Measurements from ENCODE around the gene DDX20. TPM values are rescaled to one million over a fixed set of nuclear protein-coding genes. Genes with fewer than 3 reads are reported as not detected.

DDX20 gene
- total and polyA plus RNA-seq, 4 donors, result 6.0 to 14.4 (median 8.0) TPM

DNA sequence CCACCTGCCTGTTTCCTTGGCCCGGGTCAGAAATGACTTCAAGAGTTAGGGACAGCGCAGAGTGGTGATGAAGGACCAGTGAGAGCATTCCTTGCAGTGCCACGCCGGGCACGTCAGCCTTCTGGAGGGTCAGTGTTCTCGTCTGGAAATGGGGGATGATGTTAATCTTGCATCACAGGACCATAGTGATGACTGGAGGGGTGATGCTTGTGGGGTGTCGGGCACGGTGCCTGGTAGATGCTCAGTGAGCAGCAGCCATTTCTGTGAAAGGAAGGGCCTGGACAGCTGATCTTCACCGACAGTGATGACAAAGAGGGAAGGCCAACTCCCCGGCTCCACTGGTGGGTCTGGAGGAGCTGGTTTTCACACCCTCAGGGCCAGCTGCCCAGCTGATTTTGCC lies 56.2 kb downstream of the DDX20 start:
- Histone ChIP-seq H3K27ac (ENCODE audit: low read depth in 1 of 2, low read length in 1 of 2) (no peak overlapping the region), H3K4me3 (no peak overlapping the region), H3K27me3 (ENCODE audit: control insufficient read depth in 3 of 3, insufficient read depth in 3 of 3, low read length in 2 of 3) (peaks cover 0 to 5% (median 0%) of the 10 kb centered on the region in 3 donors), H3K9me3 (ENCODE audit: control insufficient read depth in 4 of 4, insufficient read depth in 3 of 4, low read length in 3 of 4) (no peaks in the 10 kb centered on the region), H3K4me1 (ENCODE audit: control insufficient read depth in 5 of 5, insufficient read depth in 5 of 5, low read length in 5 of 5) (no peaks in the 10 kb centered on the region), H3K36me3 (ENCODE audit: control insufficient read depth in 4 of 4, insufficient read depth in 4 of 4, low read length in 4 of 4) (no peaks in the 10 kb centered on the region), H3K9ac (ENCODE audit: insufficient read depth in 1 of 2, low read length in 2 of 2) (no peak overlapping the region)
- DNase-seq (no peak), ATAC-seq (ENCODE audit: insufficient read depth, low FRiP score) (no peak)
- 84 to 88% methylated on average over 10 of the region's 10 CpGs for WGBS, 2 donors
- TF ChIP-seq, protein P1, sequence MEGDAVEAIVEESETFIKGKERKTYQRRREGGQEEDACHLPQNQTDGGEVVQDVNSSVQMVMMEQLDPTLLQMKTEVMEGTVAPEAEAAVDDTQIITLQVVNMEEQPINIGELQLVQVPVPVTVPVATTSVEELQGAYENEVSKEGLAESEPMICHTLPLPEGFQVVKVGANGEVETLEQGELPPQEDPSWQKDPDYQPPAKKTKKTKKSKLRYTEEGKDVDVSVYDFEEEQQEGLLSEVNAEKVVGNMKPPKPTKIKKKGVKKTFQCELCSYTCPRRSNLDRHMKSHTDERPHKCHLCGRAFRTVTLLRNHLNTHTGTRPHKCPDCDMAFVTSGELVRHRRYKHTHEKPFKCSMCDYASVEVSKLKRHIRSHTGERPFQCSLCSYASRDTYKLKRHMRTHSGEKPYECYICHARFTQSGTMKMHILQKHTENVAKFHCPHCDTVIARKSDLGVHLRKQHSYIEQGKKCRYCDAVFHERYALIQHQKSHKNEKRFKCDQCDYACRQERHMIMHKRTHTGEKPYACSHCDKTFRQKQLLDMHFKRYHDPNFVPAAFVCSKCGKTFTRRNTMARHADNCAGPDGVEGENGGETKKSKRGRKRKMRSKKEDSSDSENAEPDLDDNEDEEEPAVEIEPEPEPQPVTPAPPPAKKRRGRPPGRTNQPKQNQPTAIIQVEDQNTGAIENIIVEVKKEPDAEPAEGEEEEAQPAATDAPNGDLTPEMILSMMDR (IDR thresholded peaks at IDR 0.05; ENCODE audit: control extremely low read depth, extremely low read depth), result no peak

DNA sequence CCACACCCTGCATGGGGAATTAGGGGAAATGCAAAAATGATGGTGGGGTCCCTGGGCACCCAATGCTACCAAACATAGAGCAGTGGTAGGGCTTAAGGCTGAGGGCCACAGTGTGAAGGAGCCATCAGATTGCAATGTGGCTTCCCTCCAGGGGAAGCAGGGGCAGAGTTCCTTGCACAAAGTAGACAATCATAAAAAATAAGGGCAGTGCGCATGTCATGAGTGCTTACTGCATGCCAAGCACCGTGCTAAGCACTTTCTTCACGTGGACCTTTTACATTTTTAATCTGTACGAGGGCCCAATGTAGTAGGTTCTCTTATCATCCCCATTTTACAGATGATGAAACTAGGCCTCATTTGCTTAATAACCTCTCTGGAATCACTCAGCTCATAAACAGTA lies 56.6 kb downstream of the DDX20 start:
- Histone ChIP-seq H3K36me3 (ENCODE audit: control insufficient read depth in 4 of 4, insufficient read depth in 4 of 4, low read length in 4 of 4) (no peaks in the 10 kb centered on the region), H3K4me1 (ENCODE audit: control insufficient read depth in 5 of 5, insufficient read depth in 5 of 5, low read length in 5 of 5) (no peaks in the 10 kb centered on the region), H3K4me3 (no peak overlapping the region), H3K27ac (ENCODE audit: low read depth in 1 of 2, low read length in 1 of 2) (no peak overlapping the region), H3K9me3 (ENCODE audit: control insufficient read depth in 4 of 4, insufficient read depth in 3 of 4, low read length in 3 of 4) (no peaks in the 10 kb centered on the region), H3K9ac (ENCODE audit: insufficient read depth in 1 of 2, low read length in 2 of 2) (no peak overlapping the region), H3K27me3 (ENCODE audit: control insufficient read depth in 3 of 3, insufficient read depth in 3 of 3, low read length in 2 of 3) (peaks cover 0 to 5% (median 0%) of the 10 kb centered on the region in 3 donors)
- no peak for DNase-seq
- 93 to 94% methylated on average over 4 of the region's 4 CpGs for WGBS, 2 donors
- ATAC-seq (ENCODE audit: insufficient read depth, low FRiP score), result no peak
- TF ChIP-seq, protein P1 (IDR thresholded peaks at IDR 0.05; ENCODE audit: control extremely low read depth, extremely low read depth), result no peak

DNA sequence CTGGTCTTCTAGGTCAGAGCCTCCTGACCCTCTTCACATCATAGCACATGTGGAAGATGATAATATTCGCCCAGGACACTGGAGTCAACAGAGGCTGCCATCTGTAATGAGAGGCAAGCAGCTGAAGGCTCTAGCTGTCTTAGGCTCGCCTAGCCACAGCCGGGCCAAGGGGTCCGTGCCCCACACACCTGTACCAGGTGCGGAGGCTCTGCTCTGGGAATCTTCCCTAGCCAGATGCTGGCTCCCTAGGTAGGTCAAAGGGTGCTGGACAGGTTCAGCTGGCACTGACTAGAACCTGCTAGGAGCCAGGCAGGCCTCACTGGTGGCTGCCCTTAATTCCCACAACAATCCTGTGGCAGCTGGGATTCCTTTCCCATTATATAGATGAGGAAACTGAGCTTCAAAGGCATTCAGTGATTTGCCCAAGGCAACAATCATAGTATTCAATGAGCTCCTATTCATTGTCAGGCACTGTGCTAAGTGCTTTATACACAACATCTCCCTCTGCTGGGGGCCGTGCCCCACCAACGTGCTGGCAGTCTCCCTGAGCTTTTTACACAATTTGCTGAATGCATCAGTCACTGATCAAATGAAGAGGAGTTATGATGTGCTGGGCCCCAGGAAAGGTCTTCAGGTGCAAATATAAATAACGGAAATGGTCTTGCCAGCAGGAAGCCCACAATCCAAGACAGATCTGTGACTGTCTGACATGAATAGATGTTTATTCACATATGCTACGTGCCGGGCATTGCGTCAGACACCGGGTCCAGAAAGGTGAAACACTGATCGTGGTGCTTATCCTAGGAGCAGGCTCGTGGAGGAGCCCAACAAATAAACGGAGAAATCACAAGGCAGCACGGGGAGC lies 58.0 kb downstream of the DDX20 start:
- TF ChIP-seq, protein P1 (IDR thresholded peaks at IDR 0.05; ENCODE audit: control extremely low read depth, extremely low read depth), result no peak
- no peak overlapping the region for H3K27ac ChIP-seq (ENCODE audit: low read depth in 1 of 2, low read length in 1 of 2)
- no peak overlapping the region for H3K9ac ChIP-seq (ENCODE audit: insufficient read depth in 1 of 2, low read length in 2 of 2)
- H3K4me1 ChIP-seq (ENCODE audit: control insufficient read depth in 5 of 5, insufficient read depth in 5 of 5, low read length in 5 of 5), result no peaks in the 10 kb centered on the region
- no peak for DNase-seq
- no peaks in the 10 kb centered on the region for H3K9me3 ChIP-seq (ENCODE audit: control insufficient read depth in 4 of 4, insufficient read depth in 3 of 4, low read length in 3 of 4)
- peaks cover 0 to 8% (median 0%) of the 10 kb centered on the region in 3 donors for H3K27me3 ChIP-seq (ENCODE audit: control insufficient read depth in 3 of 3, insufficient read depth in 3 of 3, low read length in 2 of 3)
- H3K4me3 ChIP-seq, result no peak overlapping the region
- ATAC-seq (ENCODE audit: insufficient read depth, low FRiP score), result no peak
- WGBS, 2 donors, result 62 to 69% methylated on average over 16 of the region's 16 CpGs
- H3K36me3 ChIP-seq (ENCODE audit: control insufficient read depth in 4 of 4, insufficient read depth in 4 of 4, low read length in 4 of 4), result no peaks in the 10 kb centered on the region

Data from lung (tissue), 12 donors.